Karpas-422 (cell line): ENCODE results near the gene TTLL12. TPM values are rescaled to one million over a fixed set of nuclear protein-coding genes. Genes with fewer than 3 reads are reported as not detected.

Experiments
- DNase-seq: peaks from one replicate; pipeline ENCODE4 v3.0.0-alpha.2; 2015
- H2AFZ ChIP-seq: fragments of 200-600 bp; sonication (generic); 2 replicates; pipeline ENCODE4 v1.6.1; 2014; ENCODE audit warnings: antibody characterized with exemption, low read length, mixed read lengths
- H3K27ac ChIP-seq: fragments of 200-600 bp; sonication (generic); 2 replicates; pipeline ENCODE4 v1.5.1; 2014; ENCODE audit warnings: mild to moderate bottlenecking, low read length, moderate library complexity
- H3K27me3 ChIP-seq: fragments of 200-600 bp; sonication (generic); 2 replicates; pipeline ENCODE4 v1.6.1; 2014; ENCODE audit warnings: low read length, mixed read lengths
- H3K36me3 ChIP-seq: fragments of 200-600 bp; sonication (generic); 2 replicates; pipeline ENCODE4 v1.6.1; 2014; ENCODE audit warnings: low read length, mixed read lengths; ENCODE audit not compliant: insufficient read depth
- H3K4me1 ChIP-seq: fragments of 200-600 bp; sonication (generic); 2 replicates; pipeline ENCODE4 v1.6.1; 2014; ENCODE audit warnings: mild to moderate bottlenecking, low read length, mixed read lengths
- H3K4me2 ChIP-seq: fragments of 200-600 bp; sonication (generic); 2 replicates; pipeline ENCODE4 v1.6.1; 2014; ENCODE audit warnings: low read length, low read depth, mild to moderate bottlenecking; ENCODE audit not compliant: poor library complexity, severe bottlenecking
- H3K4me3 ChIP-seq: fragments of 200-600 bp; sonication (generic); 2 replicates; pipeline ENCODE4 v1.5.1; 2014; ENCODE audit warnings: mild to moderate bottlenecking, antibody characterized with exemption, low read length, mixed read lengths
- H3K79me2 ChIP-seq: fragments of 200-600 bp; sonication (generic); 2 replicates; pipeline ENCODE4 v1.6.1; 2014; ENCODE audit warnings: mild to moderate bottlenecking, low read length, mixed read lengths
- H3K9ac ChIP-seq: fragments of 200-600 bp; sonication (generic); 2 replicates; pipeline ENCODE4 v1.6.0; 2014; ENCODE audit warnings: low read length
- H3K9me2 ChIP-seq: fragments of 200-600 bp; sonication (generic), shearing (Covaris generic); replicated peaks from 2 replicates; pipeline ENCODE4 v1.6.0; 2014; ENCODE audit warnings: mild to moderate bottlenecking, low read length, moderate library complexity; ENCODE audit not compliant: insufficient read depth
- H3K9me3 ChIP-seq: fragments of 300-700, 200-600 bp; sonication (generic); 2 replicates; pipeline ENCODE4 v1.6.1; 2014; ENCODE audit warnings: low read length, mixed read lengths
- H4K20me1 ChIP-seq: fragments of 200-600 bp; sonication (generic); 2 replicates; pipeline ENCODE4 v1.6.1; 2014; ENCODE audit warnings: mild to moderate bottlenecking, antibody characterized with exemption, low read length, low read depth; ENCODE audit not compliant: insufficient read depth
- total RNA-seq: library from RNA; depleted of rRNA; stranded (reverse); fragments of >200 nt; shearing (Covaris generic); gene quantifications from 2 replicates; pipeline ENCODE4 v1.2.3, GENCODE V29; 2014; ENCODE audit warnings: low replicate concordance

TTLL12 gene
- total RNA-seq, 1 experiment from 2014 or later, result 31.2 TPM

DNA sequence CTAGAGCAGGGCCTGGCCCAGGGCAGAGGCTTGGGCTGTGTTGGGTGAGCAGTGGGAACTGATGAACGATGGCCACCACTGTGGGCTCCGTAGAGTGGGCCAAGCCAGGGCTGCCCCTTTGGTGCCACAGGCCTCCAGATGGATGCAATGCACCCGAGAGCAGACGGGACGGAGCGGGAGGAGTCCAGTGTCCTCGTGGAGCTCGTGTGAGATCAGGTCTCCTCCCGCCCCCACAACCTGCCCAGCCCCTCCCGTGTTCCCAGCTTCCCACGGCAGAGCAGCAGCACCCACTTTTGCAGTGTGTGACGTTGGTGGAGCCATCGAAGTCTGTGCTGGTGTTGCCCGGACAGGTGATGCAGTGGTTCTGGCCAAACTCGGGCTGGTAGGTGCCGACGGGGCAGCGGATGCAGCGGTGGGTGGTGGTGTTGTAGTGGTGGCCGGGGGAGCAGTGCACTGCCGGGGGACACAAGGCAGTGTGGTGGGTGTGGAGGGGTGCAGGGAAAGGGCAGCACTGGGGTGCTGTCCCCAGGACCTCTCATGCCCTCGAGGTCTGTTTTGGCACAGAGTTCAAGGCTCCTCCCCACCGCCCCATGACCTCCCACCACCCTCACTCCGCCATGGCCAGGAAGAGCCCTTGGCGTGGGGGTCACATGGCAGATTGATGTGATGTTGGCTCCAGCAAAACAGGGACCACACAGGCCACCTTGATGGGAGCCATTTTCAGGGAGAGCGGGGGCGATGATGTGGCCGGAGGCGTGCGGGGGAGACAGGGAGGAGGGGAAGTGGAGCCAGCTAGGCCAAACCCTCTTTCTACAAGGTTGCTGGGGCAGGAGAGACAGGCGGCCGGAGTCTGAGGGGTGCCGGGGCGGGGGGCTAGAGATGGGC, 23.9 kb upstream of the TTLL12 start:
- Histone ChIP-seq H3K9me3 (no peaks in the 10 kb centered on the region), H3K9me2 (no peaks in the 10 kb centered on the region), H3K4me2 (no peak overlapping the region), H3K79me2 (no peaks in the 10 kb centered on the region), H3K4me1 (no peaks in the 10 kb centered on the region), H3K36me3 (no peaks in the 10 kb centered on the region), H3K9ac (no peak overlapping the region), H2AFZ (no peak overlapping the region), H3K27ac (no peak overlapping the region), H3K27me3 (no peaks in the 10 kb centered on the region), H4K20me1 (no peaks in the 10 kb centered on the region), H3K4me3 (no peak overlapping the region)
- no peak for DNase-seq

DNA sequence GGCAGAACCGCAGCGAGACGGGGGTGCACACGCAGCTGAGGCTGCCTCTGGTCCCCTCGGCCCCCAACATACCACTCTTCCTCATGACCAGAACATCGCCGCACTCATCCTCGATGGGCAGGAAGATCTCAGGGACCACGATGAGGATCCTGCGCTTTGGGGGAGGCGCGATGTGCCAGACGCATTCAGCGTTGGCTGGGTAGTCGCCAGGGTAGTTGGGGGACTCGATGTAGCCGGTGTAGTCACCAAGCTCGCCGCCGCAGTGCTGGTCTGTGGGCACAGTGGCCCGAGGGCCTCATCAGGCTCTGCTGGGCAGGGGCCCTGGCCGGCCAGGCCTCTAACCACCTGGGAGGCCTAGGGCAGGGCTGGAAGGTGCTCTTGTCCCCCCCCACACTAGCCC, 23.0 kb upstream of the TTLL12 start:
- no peaks in the 10 kb centered on the region for H3K27me3 ChIP-seq
- H3K9me2 ChIP-seq, result no peaks in the 10 kb centered on the region
- no peak overlapping the region for H2AFZ ChIP-seq
- no peaks in the 10 kb centered on the region for H3K4me1 ChIP-seq
- no peak for DNase-seq
- no peaks in the 10 kb centered on the region for H4K20me1 ChIP-seq
- H3K4me3 ChIP-seq, result no peak overlapping the region
- no peak overlapping the region for H3K4me2 ChIP-seq
- H3K79me2 ChIP-seq, result no peaks in the 10 kb centered on the region
- H3K9me3 ChIP-seq, result no peaks in the 10 kb centered on the region
- H3K36me3 ChIP-seq, result no peaks in the 10 kb centered on the region
- H3K27ac ChIP-seq, result no peak overlapping the region
- no peak overlapping the region for H3K9ac ChIP-seq

DNA sequence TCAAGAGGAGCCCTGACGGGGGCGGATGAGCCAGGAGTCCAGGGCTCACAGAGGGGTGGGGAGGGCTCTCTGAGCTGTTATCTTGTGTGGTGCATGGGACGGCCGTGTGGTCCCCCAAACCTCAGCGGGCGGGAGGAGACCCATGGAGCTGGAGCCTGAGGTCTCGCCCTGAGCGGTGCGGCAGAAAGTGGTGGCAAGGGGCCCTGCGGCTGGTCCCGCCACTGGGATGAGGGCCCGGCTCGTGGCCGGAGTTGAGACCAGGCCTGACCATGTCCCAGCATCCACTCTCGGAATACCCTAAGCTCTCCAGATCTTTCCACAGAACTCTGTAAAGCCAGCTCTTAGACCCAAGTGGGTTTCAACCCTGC, 22.6 kb upstream of the TTLL12 start:
- Histone ChIP-seq H2AFZ (no peak overlapping the region), H3K4me3 (no peak overlapping the region), H3K79me2 (no peaks in the 10 kb centered on the region), H3K27me3 (no peaks in the 10 kb centered on the region), H3K4me1 (no peaks in the 10 kb centered on the region), H3K4me2 (no peak overlapping the region), H3K9me3 (no peaks in the 10 kb centered on the region), H3K36me3 (no peaks in the 10 kb centered on the region), H3K9ac (no peak overlapping the region), H3K9me2 (no peaks in the 10 kb centered on the region), H3K27ac (no peak overlapping the region), H4K20me1 (no peaks in the 10 kb centered on the region)
- no peak for DNase-seq

DNA sequence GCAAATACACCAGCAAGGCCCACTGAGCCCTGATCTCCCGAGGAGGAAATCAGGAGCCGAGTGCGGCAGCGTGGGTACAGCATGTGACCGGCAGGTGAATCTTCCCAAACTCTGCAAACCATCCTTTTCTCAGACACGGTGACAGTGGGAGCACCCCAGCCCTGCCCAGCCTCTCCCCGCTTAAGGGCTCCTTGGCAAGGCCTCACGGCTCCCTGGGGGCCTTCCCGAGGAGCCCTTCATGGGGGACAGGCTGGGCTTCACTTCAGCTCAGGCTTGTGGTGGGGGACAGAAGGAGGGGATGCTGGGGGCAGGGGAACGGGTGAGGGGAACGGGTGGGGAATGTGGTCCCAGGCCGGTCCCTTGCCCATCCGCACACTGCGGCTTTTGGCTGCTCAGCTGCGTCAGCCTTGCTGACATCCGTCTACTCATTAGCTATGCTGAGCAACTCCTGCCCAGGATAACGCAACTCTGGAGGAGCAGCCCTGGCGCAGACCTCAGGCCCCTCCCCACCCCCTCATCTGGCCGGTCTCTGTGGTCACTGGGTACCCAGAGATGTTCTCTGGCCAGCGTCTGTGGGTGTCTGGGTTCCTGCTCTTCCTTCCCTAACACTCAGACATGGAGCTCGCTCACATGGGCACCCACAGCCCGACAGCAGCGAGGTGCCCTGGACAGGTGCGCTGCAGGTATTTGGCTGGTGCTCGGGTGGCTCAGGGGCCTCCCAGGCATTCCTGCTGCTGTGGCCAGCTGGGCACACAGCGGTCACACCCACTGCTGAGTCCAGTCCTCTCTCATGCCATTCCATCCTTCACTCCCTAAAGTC, 22.0 kb upstream of the TTLL12 start:
- DNase-seq, result no peak
- Histone ChIP-seq H3K4me3 (no peak overlapping the region), H4K20me1 (no peaks in the 10 kb centered on the region), H3K27me3 (no peaks in the 10 kb centered on the region), H3K9me2 (no peaks in the 10 kb centered on the region), H3K9me3 (no peaks in the 10 kb centered on the region), H3K36me3 (no peaks in the 10 kb centered on the region), H3K27ac (no peak overlapping the region), H3K4me1 (no peaks in the 10 kb centered on the region), H2AFZ (no peak overlapping the region), H3K4me2 (no peak overlapping the region), H3K79me2 (no peaks in the 10 kb centered on the region), H3K9ac (no peak overlapping the region)

DNA sequence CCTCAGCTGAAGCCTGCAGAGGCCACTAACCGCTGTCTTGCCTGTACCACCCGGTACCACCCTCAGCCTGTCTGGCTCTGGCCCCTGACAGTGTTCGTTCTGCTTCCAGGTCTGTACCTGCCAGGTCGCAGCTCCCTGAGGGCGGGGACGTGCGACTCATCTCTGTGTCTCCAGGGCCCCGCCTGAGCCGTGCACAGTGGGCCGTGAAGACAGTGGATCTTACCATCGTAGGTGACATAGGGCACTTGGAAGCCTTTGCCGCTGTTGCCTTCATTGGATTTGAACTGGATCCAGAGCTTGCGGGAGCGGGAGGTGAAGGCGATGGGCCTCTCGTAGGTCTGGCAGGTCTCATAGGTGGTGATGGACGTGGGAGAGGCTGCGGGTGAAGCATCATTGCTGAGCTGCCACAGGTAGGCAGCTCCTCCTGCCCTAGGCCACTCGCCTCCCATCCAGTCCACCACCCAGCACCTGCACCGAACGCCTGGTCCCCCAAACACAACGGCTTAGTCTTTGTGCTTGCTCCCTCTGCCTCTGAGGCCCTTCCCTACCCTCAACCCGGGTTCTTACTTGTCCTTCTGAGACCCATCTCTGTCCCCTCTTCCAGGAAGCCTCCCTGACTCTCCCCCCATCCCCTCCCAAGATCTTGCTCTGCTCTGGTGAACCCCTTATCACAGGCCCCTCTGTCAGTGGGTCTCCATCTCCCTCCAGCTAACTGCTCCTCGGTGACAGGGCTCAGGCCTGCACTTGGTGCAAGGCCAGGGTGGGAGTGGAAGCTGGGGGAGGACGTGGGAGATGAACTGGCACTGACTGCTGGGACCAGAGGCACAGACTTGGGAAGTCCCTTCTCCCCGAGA, 21.1 kb upstream of the TTLL12 start:
- Histone ChIP-seq H3K4me2 (no peak overlapping the region), H3K36me3 (no peaks in the 10 kb centered on the region), H3K27ac (no peak overlapping the region), H3K4me3 (no peak overlapping the region), H3K27me3 (no peaks in the 10 kb centered on the region), H3K9me2 (no peaks in the 10 kb centered on the region), H3K9ac (no peak overlapping the region), H3K79me2 (no peaks in the 10 kb centered on the region), H3K4me1 (no peaks in the 10 kb centered on the region), H4K20me1 (no peaks in the 10 kb centered on the region), H2AFZ (no peak overlapping the region), H3K9me3 (no peaks in the 10 kb centered on the region)
- no peak for DNase-seq

DNA sequence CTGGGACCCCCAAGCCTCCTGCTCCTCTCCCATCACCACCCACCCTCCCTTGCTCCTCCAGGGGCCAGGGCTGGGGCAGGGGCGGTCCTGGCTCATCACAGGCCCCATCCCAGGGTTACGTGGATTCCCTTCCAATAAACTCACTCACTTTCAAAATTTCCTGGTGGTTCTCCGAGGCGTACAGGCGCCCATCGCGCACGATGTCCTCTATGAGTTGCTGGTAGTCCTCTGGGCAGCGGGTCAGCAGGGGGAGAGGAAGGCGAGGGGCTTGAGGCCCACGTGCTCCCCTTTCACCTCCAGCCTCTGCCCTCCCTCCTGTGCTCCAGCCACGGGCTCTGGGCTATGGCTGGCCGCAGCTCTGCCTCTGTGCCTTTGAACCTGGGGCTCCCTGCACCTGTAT, 20.5 kb upstream of the TTLL12 start:
- Histone ChIP-seq H3K4me3 (no peak overlapping the region), H4K20me1 (no peaks in the 10 kb centered on the region), H3K27ac (no peak overlapping the region), H3K27me3 (no peaks in the 10 kb centered on the region), H3K4me2 (no peak overlapping the region), H2AFZ (no peak overlapping the region), H3K79me2 (no peaks in the 10 kb centered on the region), H3K36me3 (no peaks in the 10 kb centered on the region), H3K9me2 (no peaks in the 10 kb centered on the region), H3K9ac (no peak overlapping the region), H3K4me1 (no peaks in the 10 kb centered on the region), H3K9me3 (no peaks in the 10 kb centered on the region)
- DNase-seq, result no peak

DNA sequence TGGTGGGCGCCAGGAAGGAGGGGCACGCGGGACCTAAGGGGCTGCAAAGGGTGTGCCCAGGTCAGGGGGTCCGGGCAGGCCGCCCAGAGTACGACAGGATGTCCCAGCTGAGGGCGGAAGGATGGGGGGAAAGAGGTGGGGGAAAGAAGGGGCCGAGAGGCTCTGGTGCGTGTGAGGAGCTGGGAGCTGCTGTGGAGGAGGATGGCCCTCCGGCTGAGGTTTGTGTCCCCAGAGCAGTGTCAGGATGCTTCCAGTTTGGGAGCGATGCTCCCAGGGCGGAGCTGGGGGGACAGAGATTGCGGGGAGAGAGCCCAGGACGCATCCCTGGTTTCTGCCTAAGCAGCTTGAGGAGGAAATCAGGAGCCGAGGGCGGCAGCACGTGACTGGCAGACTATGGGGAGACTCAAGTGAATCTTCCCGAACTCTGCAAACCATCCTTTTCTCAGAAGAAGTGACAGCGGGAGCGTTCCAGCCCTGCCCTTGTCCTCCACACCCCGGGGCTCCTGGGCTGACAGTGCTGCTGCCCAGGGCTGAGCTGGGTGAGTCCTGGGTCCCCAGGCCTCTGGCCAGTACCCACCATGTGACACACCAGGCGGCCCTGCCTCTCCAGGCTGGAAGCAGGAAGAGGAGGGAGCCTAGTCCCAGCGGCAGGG, 19.7 kb upstream of the TTLL12 start:
- Histone ChIP-seq H3K9ac (no peak overlapping the region), H3K4me1 (no peaks in the 10 kb centered on the region), H2AFZ (no peak overlapping the region), H3K79me2 (no peaks in the 10 kb centered on the region), H3K27ac (no peak overlapping the region), H3K36me3 (no peaks in the 10 kb centered on the region), H3K9me3 (no peaks in the 10 kb centered on the region), H3K27me3 (no peaks in the 10 kb centered on the region), H3K4me2 (no peak overlapping the region), H4K20me1 (no peaks in the 10 kb centered on the region), H3K9me2 (no peaks in the 10 kb centered on the region), H3K4me3 (no peak overlapping the region)
- DNase-seq, result no peak
